H9 (cell line): ENCODE data around the gene TBXAS1. TPM values are rescaled to one million over a fixed set of nuclear protein-coding genes. Genes with fewer than 3 reads are reported as not detected.

Source experiments
- DNase-seq: peaks from one replicate; pipeline ENCODE4 v3.0.0-alpha.2; 2017
- H2AFZ ChIP-seq: one replicate; pipeline ENCODE4 v1.6.1; 2013; ENCODE audit warnings: mild to moderate bottlenecking, low read length, control low read depth, moderate library complexity
- H2AK5ac ChIP-seq: 2 replicates; pipeline ENCODE4 v1.6.1; 2013; ENCODE audit warnings: low read length, control low read depth, mixed read lengths; ENCODE audit not compliant: insufficient read length
- H2BK120ac ChIP-seq: one replicate; pipeline ENCODE4 v1.6.1; 2013; ENCODE audit warnings: low read depth, mild to moderate bottlenecking, low read length, control low read depth, inconsistent platforms; ENCODE audit not compliant: poor library complexity, severe bottlenecking
- H2BK12ac ChIP-seq: 2 replicates; pipeline ENCODE4 v1.6.1; 2013; ENCODE audit warnings: low read length, control low read depth, mixed read lengths, low read depth; ENCODE audit not compliant: insufficient read length
- H2BK15ac ChIP-seq: 2 replicates; pipeline ENCODE4 v1.6.1; 2013; ENCODE audit warnings: low read depth, low read length, control low read depth
- H2BK20ac ChIP-seq: one replicate; pipeline ENCODE4 v1.6.1; 2013; ENCODE audit warnings: low read depth, mild to moderate bottlenecking, low read length, control low read depth, inconsistent platforms; ENCODE audit not compliant: poor library complexity, severe bottlenecking
- H2BK5ac ChIP-seq: 2 replicates; pipeline ENCODE4 v1.6.1; 2013; ENCODE audit warnings: low read length, control low read depth, mixed read lengths; ENCODE audit not compliant: insufficient read length
- H3K14ac ChIP-seq: 2 replicates; pipeline ENCODE4 v1.6.1; 2013; ENCODE audit warnings: low read length, control low read depth; ENCODE audit not compliant: insufficient read depth
- H3K18ac ChIP-seq: 2 replicates; pipeline ENCODE4 v1.6.1; 2013; ENCODE audit warnings: low read depth, mild to moderate bottlenecking, mixed read lengths, low read length, control low read depth; ENCODE audit not compliant: insufficient read length
- H3K23ac ChIP-seq: 2 replicates; pipeline ENCODE4 v1.6.1; 2013; ENCODE audit warnings: low read length, control low read depth, mixed read lengths, low read depth; ENCODE audit not compliant: insufficient read length
- H3K23me2 ChIP-seq: 2 replicates; pipeline ENCODE4 v1.6.1; 2013; ENCODE audit warnings: low read depth, mild to moderate bottlenecking, mixed read lengths, low read length, control low read depth; ENCODE audit not compliant: insufficient read length, poor library complexity, severe bottlenecking
- H3K27ac ChIP-seq: 2 replicates; pipeline ENCODE4 v1.5.1; 2013; ENCODE audit warnings: low read length, control low read depth, mixed read lengths, low read depth; ENCODE audit not compliant: insufficient read length
- H3K27me3 ChIP-seq: 2 replicates; pipeline ENCODE4 v1.6.1; 2013; ENCODE audit warnings: low read length, control low read depth, inconsistent platforms; ENCODE audit not compliant: insufficient read depth
- H3K4ac ChIP-seq: 2 replicates; pipeline ENCODE4 v1.6.1; 2013; ENCODE audit warnings: low read depth, mild to moderate bottlenecking, control low read depth, inconsistent platforms, low read length, moderate library complexity
- H3K4me1 ChIP-seq: 2 replicates; pipeline ENCODE4 v1.6.1; 2013; ENCODE audit warnings: low read length, control low read depth, inconsistent platforms; ENCODE audit not compliant: insufficient read depth
- H3K4me2 ChIP-seq: 2 replicates; pipeline ENCODE4 v1.6.1; 2013; ENCODE audit warnings: low read length, control low read depth, mixed read lengths; ENCODE audit not compliant: insufficient read length, insufficient read depth
- H3K56ac ChIP-seq: 2 replicates; pipeline ENCODE4 v1.6.1; 2013; ENCODE audit warnings: low read depth, mild to moderate bottlenecking, mixed read lengths, low read length, control low read depth; ENCODE audit not compliant: insufficient read length
- H3K79me1 ChIP-seq: 2 replicates; pipeline ENCODE4 v1.6.1; 2013; ENCODE audit warnings: low read depth, mild to moderate bottlenecking, moderate library complexity, low read length, control low read depth, inconsistent platforms; ENCODE audit not compliant: insufficient read depth, poor library complexity, severe bottlenecking
- H3K79me2 ChIP-seq: 2 replicates; pipeline ENCODE4 v1.6.1; 2013; ENCODE audit warnings: low read length, control low read depth, inconsistent platforms; ENCODE audit not compliant: insufficient read depth
- H3K9ac ChIP-seq: 2 replicates; pipeline ENCODE4 v1.6.1; 2013; ENCODE audit warnings: low read length, control low read depth, mixed read lengths; ENCODE audit not compliant: insufficient read length; ENCODE audit errors: extremely low read depth
- H3K9me3 ChIP-seq: one replicate; pipeline ENCODE4 v1.6.1; 2013; ENCODE audit warnings: low read depth, low read length, inconsistent platforms; ENCODE audit not compliant: control insufficient read depth
- H3T11ph ChIP-seq: one replicate; pipeline ENCODE4 v1.6.1; 2013; ENCODE audit warnings: mild to moderate bottlenecking, low read length, control low read depth, inconsistent platforms
- H4K20me1 ChIP-seq: one replicate; pipeline ENCODE4 v1.6.1; 2013; ENCODE audit not compliant: control insufficient read depth, insufficient read length, insufficient read depth
- H4K5ac ChIP-seq: 2 replicates; pipeline ENCODE4 v1.6.1; 2013; ENCODE audit warnings: low read depth, mild to moderate bottlenecking, mixed read lengths, low read length, control low read depth; ENCODE audit not compliant: insufficient read length
- H4K8ac ChIP-seq: replicated peaks from 2 replicates; pipeline ENCODE4 v1.6.1; 2013; ENCODE audit warnings: low read length, control low read depth, mixed read lengths, low read depth; ENCODE audit not compliant: insufficient read length
- H4K91ac ChIP-seq: 2 replicates; pipeline ENCODE4 v1.6.1; 2013; ENCODE audit warnings: low read depth, mild to moderate bottlenecking, moderate library complexity, mixed read lengths, low read length, control low read depth; ENCODE audit not compliant: insufficient read length
- H3K27ac Mint-ChIP-seq, 3 experiments: 2 replicates in 2 of 3; 3 replicates in 1 of 3; pipeline ENCODE4 v1.8.0; 2020 to 2021; ENCODE audit warnings: mixed read lengths in 3 of 3, mild to moderate bottlenecking in 1 of 3, moderate library complexity in 1 of 3
- H3K27me3 Mint-ChIP-seq: 2 replicates; pipeline ENCODE4 v1.8.0; 2021; ENCODE audit warnings: low read depth, mild to moderate bottlenecking, moderate library complexity, mixed read lengths
- H3K36me3 Mint-ChIP-seq, 3 experiments: 2 replicates in 2 of 3; 3 replicates in 1 of 3; pipeline ENCODE4 v1.8.0; 2020 to 2021; ENCODE audit warnings: low read depth in 3 of 3, mixed read lengths in 3 of 3; ENCODE audit not compliant: insufficient read depth in 1 of 3
- H3K4me1 Mint-ChIP-seq, 2 experiments: 2 replicates each; pipeline ENCODE4 v1.8.0; 2020; ENCODE audit warnings: mixed read lengths in 2 of 2
- H3K4me3 Mint-ChIP-seq, 2 experiments: 2 replicates in 1 of 2; 3 replicates in 1 of 2; pipeline ENCODE4 v1.8.0; 2020 to 2021; ENCODE audit warnings: mild to moderate bottlenecking in 2 of 2, mixed read lengths in 2 of 2, moderate library complexity in 1 of 2
- H3K9me3 Mint-ChIP-seq, 2 experiments: 2 replicates in 1 of 2; 3 replicates in 1 of 2; pipeline ENCODE4 v1.8.0; 2020; ENCODE audit warnings: mild to moderate bottlenecking in 2 of 2, mixed read lengths in 2 of 2, moderate library complexity in 1 of 2
- CTCF ChIP-seq: fragments of 200-600 bp; sonication (generic); conservative IDR thresholded peaks from 3 replicates; pipeline ENCODE4 v1.8.0; 2021; ENCODE audit warnings: antibody characterized with exemption, mild to moderate bottlenecking
- WGBS: extraction: QIAGEN DNeasy Blood & Tissue Kit; methylation state at CpG from one replicate; pipeline ENCODE4 v1.1.7; 2013; ENCODE audit warnings: missing lambda C conversion rate, low lambda C conversion rate, mixed read lengths; ENCODE audit not compliant: insufficient read length; ENCODE audit errors: extremely low coverage; 5-methylcytosine and 5-hydroxymethylcytosine counted together
- total RNA-seq: library from RNA; stranded (reverse); gene quantifications from 2 replicates; pipeline ENCODE4 v1.2.1, GENCODE V29; 2021

Gene TBXAS1
- total RNA-seq, 1 experiment from 2014 or later = 0.39 TPM

- Histone ChIP-seq H2AFZ (no peak overlapping the region), H3K27me3 (no peaks in the 10 kb centered on the region), H2BK20ac (no peak overlapping the region), H2BK120ac (no peak overlapping the region), H3K4me2 (no peak overlapping the region), H3K9me3 (no peaks in the 10 kb centered on the region), H2BK5ac (no peak overlapping the region), H4K5ac (no peak overlapping the region), H3K9ac (no peak overlapping the region), H3K4ac (no peak overlapping the region; the same call in 1 of the 2 replicates), H3K14ac (no peak overlapping the region), H3K18ac (no peak overlapping the region), H3K79me1 (no peaks in the 10 kb centered on the region), H2BK12ac (no peak overlapping the region), H3K27ac (no peak overlapping the region), H3K56ac (no peak overlapping the region), H3K23me2 (no peaks in the 10 kb centered on the region), H4K8ac (no peak overlapping the region), H4K20me1 (no peaks in the 10 kb centered on the region), H3K4me1 (no peaks in the 10 kb centered on the region), H3T11ph (no peak overlapping the region), H3K23ac (no peak overlapping the region), H3K79me2 (no peaks in the 10 kb centered on the region), H2AK5ac (no peak overlapping the region), H4K91ac (no peak overlapping the region), H2BK15ac (no peak overlapping the region)
- Mint-ChIP-seq H3K4me1 (no peaks in the 10 kb centered on the region), H3K36me3 (no peaks in the 10 kb centered on the region), H3K4me3 (no peak overlapping the region; a peak in 1 of 5 replicates), H3K9me3 (no peaks in the 10 kb centered on the region), H3K27me3 (peaks cover 8% of the 10 kb centered on the region; the same call in 1 of the 2 replicates), H3K27ac (no peak overlapping the region; a peak in 1 of 7 replicates)
- TF ChIP-seq CTCF = no peak
- WGBS = no CpG with 5 or more reads among the region's 6 CpGs
- DNase-seq = no peak
These were observed 66.2 kb downstream of the TBXAS1 start for GRCh38 chr7:139895141-139895829.
